NOMO-1 treated with dmso at 0.1 percent for 144 hours (cell line): Measurements from ENCODE around the gene TRIM38.
"Not testable (repeated sequence)": the region's sequence is repeated elsewhere in the genome, so short reads cannot be mapped to it uniquely, and the experiment has no call there.

Source experiments
- DNase-seq: peaks from one replicate; lab custom pipeline; 2025; ENCODE audit not compliant: unreplicated experiment; lab: John Stamatoyannopoulos, UW

TRIM38 gene, protein sequence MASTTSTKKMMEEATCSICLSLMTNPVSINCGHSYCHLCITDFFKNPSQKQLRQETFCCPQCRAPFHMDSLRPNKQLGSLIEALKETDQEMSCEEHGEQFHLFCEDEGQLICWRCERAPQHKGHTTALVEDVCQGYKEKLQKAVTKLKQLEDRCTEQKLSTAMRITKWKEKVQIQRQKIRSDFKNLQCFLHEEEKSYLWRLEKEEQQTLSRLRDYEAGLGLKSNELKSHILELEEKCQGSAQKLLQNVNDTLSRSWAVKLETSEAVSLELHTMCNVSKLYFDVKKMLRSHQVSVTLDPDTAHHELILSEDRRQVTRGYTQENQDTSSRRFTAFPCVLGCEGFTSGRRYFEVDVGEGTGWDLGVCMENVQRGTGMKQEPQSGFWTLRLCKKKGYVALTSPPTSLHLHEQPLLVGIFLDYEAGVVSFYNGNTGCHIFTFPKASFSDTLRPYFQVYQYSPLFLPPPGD

DNA sequence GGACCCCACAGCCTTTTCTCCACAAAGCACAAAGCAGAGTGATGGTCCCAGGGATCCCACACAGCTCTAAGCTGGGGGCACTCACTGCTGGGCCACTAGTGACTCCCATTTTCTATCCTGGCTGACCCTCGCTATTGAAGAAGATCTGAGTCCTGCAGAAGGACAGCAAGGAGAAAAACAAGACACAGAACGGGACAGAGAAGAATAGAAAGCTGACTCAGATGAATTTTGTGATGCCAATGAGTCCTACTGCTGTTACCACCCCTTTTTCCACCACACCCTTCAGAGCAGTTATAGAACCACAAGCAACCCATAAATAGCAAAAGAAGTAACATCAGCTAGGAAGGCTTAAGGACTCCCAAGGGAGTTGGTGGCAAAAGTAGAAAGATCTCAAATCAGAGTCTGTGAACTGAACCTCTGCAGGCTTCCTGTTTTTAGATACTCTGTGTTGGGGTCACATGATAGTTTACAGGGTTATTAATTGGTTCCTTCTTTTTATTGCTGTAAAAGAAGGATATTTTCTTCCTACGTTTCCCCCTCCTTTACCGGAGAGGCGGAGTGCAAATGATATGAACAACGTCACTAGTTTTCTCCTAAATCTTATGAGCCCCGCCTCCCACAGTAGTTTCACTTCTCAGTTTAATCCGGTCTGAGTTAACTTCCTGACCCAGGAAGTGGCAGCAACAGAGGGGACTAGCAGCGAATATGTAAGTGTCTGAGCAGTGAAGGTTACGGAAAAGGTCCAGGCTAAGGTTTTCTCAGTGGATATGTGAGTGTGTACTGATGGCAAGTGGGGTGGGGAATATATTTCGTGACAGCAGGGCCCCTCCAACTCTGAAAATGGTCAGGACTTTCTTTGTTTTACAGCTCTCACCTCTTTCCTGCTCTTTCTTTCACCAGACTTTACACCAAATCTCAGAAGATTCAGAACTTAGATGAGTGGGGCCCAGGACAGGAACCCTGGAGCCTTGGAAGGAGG lies at the start of gene TRIM38:
TRIM38 (plus strand) TSS at position 654 of the 979 bp plus-strand sequence. CDS start 3,721 bp downstream, outside the sequence.
- DNase-seq = peak; percentile 95

DNA sequence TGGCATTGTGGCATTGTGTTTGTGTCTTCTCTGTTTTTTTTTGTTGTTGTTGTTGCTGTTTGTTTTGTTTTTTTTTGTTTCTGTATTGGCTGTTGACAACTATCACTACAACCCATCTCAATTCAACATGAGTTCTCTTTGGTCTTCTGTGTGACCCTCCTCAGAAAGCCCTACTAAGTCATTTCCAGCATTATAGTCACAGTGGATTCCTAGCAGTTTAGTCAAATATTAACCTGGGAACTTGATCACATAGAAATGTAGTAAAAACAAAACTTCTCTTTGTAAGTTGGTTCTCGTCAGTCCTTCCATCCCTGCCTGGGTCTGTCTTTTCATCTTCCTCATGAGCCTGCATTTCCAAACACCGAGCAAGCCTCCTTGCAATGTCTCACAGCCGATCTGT lies 48.9 kb upstream of the TRIM38 start:
- DNase-seq = no peak

DNA sequence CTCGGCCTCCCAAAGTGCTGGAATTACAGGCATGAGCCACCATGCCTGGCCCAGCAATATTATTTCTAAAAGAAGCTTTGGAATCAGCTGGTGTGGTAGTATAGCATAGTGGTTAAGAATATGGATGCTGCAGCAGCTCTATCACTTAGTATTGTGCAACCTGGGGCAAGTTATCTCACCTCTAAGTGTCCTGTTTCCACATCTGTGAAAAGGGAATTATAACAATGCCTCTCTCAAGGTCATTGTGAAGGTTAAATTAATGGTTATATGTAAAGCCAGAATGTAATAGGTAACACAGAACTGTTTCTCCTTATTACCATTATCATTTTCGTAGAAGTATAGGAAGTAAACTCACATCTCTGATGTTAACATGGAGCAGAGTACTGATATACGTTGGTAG lies 46.3 kb upstream of the TRIM38 start:
- DNase-seq = no peak

DNA sequence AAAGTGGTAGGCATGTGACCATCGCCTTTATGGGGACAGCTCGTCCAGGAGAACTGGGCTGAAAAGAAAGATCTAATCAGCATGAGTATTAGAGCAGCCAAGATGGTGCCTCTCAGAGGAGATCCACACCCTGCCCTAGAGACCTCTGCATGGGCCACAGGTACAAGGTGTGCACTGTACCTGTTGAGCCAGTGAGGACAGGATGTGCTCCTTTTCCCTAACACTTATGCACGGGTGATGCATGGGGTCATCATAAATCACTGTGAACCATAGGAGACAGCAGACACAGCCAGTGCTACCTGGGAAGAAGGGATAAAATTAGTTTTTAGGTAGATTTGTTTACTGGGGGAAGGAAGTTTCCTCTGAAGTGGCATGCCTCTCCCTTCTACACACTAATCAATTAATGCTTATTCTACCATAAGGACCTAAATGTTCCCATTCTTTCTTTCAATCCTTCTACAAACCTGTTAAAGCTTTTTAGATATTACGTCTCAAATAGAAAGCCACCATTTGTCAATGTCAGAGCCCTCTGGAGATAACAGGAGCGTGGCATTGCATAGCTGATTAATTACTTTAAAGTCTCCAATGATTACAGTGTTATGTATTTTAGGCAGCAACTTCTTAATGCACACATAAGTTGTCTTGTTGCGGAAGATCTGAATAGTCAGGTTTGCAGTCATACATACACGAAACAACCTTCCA lies 45.7 kb upstream of the TRIM38 start:
- no peak for DNase-seq

DNA sequence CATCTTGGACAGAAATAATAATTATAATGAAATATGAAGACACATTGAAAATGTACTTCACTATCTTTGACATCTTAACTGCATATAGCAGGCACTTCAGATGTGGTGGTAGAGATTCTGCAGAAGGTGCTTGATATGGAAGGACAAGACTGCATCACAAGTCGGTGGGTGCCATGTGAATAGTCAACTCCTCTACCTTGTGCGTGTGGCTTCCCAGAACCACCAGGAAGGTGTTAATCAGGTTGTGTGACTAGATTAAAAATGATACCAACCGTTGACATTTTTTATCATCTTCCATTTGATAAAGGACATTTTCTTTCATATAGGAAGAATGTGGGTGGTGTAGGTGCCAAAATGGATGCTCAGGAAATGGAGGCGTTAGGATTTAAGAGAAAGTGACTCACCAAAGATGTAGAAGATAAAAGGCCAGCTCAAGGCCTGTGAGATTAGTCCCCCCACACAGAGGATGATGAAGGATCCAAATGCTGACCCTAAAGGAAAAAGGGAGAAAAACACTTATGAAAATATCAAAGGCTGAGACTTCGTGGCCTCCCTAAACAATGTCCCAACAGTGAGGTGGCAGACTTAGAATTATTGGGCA lies 44.4 kb upstream of the TRIM38 start:
- DNase-seq = no peak

DNA sequence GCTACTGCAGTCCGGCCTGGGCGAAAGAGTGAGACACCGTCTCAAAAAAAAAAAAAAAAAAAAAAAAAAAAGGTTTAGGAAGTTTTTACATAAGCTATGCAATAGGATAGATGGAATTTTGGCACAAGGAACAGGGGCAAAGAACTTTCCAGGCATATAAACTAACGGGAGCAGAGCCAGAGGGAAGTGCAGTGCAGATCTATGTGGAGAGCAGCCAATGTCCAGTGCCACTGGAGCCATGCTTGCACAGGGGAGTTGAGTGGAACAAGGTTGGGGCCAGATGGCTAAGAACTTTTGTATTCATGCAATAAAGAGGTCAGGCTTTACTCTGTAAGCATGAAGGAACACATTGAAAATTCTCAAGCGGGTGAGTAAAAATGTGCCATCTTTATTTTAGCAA lies 42.9 kb upstream of the TRIM38 start:
- DNase-seq = no peak

DNA sequence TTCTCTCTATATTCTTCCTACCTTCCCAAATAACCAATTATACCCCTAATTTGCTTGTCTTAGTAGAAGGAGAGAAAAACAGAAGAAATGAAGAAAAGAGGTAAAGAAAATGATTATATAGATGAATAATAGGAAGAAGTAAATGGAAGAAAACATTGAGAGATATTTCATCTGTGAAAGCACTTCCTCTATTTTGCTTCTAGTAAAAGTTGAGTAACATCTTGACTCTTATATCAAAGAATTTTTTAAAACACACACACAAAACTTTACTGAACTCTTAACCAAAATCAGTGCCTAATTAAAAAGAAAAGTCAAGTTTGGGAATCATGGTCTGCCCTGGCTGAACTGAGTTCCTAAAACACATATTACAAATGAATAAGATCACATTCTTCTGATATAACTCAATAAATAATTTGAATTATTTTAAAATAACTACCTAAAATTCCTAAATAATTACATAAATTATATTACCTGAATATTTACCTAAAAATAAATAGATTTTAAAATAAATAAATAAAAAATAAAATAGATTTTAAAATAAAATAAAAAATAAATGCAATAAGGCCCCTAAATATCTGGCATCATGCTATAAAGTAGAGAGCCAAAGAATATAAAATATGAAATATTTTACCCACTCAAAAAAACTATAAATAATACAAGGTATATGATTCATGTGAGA lies 40.9 kb upstream of the TRIM38 start:
- peak; percentile 25 for DNase-seq

DNA sequence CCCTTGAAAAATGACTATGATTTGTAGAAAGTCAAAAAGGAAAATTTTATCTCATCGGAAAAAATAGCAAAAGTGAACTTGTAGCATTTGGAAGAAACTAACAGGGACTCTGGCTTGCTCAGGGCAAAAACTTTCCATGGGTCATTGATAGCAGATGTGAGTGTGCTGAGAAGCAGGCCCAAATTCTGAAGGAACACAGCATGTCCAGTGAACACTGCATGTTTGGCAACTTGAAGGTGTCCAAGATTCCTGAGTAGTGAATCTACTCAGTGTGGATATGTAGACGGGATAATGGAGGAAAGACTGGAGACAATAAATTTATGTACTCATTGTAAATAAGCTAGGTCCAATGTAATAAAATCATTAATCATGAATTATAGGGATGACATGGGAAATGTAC lies 40.3 kb upstream of the TRIM38 start:
- no peak for DNase-seq

DNA sequence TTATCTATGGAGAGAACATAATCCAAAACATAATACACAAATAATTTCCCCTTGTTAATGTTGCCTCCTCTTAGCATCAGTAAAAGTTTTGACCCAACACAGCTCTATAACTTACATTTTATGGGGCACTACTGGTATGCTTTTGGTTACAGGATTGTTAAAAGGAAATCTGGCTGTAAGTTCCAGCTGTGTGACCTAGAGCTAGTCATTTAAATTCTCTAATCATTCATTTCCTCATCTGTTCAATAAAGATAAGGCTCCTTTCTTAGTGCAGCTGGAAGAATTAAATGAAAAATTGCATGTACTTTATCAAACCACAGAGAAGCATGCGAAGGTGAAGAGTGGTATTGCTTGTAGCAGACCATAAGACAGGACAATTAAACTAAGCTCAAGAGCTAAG lies 36.7 kb upstream of the TRIM38 start:
- no peak for DNase-seq

DNA sequence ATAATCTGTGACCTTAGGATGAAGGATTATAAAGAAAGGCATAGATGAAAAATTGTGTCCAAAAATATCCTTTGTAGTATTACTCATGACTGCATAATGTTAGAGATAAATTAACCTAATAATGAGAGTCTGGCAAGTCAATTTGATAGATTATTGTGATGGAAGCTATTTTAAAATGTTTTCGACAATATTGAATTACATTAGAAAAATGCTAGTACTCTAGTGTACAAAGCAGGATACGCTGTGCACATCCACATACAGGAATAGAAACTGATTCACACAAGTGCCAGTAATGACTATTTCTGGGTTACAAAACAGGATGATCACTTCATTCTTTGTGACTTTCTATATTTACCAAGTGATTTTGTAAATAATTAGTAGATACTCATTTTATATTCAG lies 35.4 kb upstream of the TRIM38 start:
- DNase-seq = no peak

DNA sequence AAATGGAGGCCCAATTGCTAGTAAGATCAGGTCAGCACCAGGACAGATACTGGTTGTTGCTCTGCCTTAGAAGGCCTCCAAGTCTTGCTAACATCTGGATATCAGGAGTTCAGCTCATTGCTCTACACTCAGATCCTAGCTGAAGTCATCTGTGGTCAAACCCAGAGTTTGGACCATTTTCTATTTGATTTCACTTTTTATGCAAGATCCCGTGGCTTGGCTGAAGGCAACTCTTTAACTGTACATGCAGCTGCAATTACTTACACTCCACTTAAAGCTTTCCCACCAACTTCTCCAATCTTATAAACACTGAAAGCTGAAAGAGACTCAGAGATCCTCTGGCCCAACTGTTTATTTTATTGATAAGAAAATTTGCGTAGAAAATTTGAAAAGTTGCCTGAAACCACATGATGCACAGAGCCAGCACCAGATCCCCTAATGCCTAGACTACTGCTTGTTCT lies 34.8 kb upstream of the TRIM38 start:
- DNase-seq = peak; percentile 4

DNA sequence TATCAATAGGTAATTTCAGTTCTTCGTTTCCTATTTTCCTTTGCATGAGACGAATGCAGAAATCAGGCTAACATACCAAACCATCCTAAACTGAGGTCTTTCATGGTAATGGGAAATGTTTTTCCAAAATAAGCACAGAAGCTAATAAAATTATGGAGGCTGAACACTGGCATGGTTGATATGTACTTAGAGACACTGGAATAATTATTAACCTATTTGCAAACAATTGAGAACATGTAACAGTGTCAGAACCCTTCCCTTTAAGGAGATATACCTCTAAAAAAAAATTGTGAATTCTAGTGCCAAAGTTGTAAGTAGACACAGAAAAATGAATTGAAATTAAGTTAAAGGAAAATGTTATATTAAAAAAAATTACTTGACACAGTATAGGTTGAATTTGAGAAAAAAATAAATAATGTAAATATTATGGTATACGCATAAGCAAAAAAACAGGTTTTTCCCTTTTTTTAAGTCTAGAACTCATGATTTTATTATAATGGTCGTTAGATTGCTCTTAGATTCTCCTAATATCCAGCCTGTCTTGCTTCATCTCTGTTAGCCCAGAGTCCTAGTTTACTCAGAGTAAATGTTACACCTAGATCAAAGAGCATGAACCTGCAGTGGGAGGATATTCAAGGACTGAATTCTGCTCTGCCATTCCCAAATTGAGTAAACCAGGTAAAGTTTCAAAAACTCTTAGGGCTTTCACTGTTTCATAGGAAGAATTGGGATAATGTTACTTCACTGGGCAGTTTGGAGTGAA lies 33.9 kb upstream of the TRIM38 start:
- no peak for DNase-seq

DNA sequence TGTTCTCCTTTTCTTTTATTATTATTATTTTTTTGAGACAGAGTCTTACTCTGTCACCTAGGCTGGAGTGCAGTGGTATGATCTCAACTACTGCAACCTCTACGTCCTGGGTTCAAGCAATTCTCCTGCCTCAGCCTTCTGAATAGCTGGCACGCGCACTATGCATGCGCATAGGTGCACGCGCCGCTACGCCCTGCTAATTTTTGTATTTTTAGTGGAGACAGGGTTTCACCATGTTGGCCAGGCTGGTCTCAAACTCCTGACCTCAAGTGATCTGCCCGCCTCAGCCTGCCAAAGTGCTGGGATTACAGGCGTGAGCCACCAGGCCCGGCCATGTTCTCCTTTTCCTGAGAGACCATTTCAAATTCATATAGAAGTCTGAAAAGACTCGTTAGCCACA lies 32.8 kb upstream of the TRIM38 start:
- DNase-seq = not testable (repeated sequence)

DNA sequence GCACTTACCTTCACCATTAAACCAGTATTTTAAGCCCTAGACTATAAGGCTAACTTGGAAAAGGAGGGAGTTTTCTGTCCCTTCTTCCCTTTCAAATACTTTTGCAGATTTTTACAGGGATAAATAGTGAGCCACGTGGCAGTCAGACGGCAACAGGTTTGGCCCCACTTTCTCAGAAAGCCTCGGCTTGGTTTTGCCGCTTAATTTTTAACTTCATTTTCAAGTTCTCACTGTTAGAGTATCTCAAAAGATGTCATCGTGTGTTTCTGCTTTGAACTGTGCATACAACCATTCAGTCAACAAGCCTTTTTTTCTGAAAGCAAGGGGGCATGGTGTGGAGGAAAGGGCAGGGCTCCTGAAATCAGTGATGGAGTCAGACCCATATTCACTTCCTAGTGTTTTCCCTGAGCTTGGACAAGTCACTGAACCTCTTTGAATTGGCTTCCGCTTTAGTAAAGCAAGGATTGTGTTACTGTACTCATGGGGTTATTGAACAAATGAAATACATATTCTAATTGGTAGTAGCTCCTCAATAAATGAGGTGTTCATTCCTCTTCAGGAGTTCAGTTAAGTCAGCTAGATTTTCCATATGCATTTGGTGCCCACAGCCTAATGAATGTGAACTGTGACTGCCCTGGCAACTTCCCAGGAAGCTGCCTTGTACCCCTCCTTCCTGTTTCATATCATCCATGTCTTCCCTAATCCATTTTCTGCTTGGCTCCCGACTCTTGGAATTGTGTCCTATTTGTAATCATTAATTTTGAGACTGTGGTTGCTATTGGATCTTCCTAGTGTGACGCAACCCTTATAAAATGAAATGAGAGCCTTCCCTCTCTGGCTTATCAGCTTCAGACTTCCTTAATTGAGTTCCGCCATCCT lies 31.8 kb upstream of the TRIM38 start, which contains the start of gene SLC17A2:
SLC17A2 (minus strand) TSS at position 160 of the 879 bp plus-strand sequence. CDS start 4,895 bp downstream, outside the sequence.
- no peak for DNase-seq

DNA sequence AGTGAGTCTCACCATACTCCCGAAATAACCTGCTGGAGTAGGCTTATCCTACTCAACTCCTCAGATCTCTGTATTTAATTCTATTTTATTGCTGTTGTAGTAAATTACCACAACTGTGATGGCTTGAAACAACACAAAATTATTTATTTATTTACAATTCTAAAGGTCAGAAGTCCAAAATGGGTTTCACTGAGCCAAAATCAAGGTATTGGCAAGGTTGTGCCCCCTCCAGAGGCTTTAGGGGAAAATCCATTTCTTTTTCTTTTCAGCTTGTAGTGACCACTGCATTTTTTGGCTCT lies 31.2 kb upstream of the TRIM38 start:
- DNase-seq = no peak

DNA sequence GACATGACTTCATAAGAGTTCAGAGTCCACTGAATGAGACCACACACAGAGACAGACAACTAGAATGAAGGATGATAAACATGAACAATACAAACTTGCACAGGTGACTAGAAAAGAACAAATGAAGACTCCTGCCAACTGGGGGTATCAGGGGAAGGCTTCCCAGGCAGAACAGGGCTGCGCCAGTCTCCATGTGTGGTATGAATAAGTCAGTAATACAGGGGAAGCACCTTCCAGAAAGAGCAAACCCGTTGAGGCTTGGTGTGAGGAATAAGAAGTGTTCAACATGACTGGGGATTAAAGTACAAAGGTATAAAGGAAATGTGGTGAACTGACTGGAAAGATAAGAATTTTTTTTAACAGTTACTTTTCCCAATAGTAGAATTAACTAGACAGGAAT lies 28.4 kb upstream of the TRIM38 start:
- no peak for DNase-seq

DNA sequence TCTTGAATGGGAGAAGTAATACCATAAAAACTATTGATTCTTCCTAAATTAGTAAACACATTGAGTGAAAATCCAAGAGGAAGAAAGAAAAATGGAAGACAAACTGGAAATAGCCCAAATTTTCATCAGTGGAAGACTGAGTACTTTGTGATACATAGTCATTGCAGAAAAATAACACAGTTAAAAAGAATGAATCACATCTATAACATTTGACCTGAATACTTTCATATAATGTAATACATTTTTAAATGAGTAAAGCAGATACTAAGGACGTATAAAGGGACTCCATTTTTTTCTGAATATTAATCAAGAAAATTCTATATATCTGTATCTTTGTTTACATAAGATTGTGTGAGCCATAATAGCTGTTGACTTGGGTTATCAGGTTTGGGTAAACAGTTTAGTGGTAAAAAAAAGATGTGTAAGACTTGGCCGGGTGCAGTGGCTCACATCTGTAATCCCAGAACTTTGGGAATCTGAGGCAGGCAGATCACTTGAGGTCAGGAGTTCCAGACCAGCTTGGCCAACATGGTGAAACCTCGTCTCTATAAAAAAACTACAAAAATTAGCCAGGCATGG lies 27.8 kb upstream of the TRIM38 start:
- DNase-seq = no peak

DNA sequence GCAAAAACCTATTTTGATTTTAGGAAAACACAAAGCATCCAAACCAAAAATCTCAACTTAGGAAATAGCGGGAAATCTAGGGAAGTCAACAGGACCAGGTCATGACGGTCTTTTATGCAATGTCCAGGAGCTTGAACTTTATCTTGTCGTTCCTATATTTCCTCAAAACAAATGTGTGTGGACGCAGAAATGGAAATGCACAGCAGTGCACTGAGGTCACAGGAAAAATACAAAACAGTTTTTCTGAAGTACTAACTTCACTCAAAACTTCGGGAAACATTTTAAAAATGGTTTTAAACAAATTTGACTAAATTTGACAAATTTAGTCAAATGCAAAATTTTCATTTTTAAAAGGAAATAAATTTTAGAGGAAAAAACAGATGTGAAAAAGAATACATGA lies 26.6 kb upstream of the TRIM38 start:
- DNase-seq = no peak
